Hepatic stellate cell (primary cell): Measurements from ENCODE around the gene POLR1C.
"Not testable (repeated sequence)": the region's sequence is repeated elsewhere in the genome, so short reads cannot be mapped to it uniquely, and the experiment has no call there.

Experiments
- DNase-seq: peaks from one replicate; pipeline ENCODE4 v3.0.0; 2011; ENCODE audit warnings: low spot score

The POLR1C gene

DNA sequence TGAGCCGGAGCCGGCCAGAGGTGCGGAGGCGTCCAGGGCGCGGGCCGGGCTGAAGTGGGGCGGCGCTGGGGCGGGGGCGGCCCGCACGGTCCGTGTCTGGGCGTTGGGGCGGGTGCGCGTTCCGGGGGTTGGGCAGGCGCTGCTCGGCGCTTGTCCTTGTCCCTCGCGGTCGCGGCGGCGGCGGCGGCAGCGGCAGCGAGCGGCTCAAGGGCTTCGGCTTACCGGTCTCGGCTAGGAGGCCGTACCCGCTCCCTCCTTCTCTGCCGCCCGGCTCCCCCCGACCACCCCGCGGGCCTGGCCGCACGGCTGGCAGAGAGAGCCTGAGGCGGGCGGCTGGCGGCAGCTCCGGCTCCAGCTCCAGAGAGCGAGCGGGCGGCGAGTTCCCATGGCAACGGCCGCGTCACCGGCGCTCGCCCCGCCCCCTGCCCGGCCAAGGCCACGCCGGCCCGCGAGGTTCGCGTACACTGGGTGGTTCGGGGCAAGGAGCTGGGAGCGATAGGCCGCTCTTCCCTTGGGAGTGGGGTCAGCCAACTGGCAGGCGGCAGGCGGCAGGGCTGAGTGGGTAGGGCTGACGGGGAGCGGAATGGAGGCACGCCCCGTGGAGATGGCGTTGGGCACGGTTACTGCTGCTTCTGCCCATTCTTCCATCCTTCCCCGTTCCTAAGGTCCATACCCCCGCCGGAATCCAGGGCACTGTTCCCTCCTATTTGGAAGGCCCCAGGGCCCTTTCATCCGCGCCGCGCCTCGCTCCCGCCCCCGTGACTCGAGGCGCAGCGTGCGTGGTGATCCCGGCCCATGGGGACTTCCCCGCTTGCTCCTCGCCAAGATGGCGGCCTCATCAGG lies 6.7 kb upstream of the POLR1C start, which contains the start of gene LRRC73:
Gene LRRC73 (minus strand): TSS at position 363 of the 843 bp plus-strand sequence. CDS start 561 bp downstream, outside the sequence.
- peak; percentile 86 for DNase-seq

DNA sequence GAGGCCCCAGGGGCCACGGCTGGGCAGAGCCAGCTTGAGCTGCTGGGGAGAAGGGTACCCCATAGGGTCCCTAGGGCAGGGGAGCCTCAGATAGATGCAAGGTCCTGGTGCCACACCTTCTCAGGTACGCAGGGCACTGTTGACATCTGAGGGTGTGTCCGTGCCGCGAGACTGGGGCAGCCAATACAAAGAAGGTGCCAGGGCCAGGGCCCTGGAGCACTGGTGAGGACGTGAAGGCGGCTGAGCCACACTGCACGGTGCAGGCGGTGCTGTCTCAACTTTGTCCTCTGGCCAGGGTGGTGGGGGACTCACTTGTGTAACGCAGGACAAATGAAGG lies 6.1 kb upstream of the POLR1C start:
- no peak for DNase-seq

DNA sequence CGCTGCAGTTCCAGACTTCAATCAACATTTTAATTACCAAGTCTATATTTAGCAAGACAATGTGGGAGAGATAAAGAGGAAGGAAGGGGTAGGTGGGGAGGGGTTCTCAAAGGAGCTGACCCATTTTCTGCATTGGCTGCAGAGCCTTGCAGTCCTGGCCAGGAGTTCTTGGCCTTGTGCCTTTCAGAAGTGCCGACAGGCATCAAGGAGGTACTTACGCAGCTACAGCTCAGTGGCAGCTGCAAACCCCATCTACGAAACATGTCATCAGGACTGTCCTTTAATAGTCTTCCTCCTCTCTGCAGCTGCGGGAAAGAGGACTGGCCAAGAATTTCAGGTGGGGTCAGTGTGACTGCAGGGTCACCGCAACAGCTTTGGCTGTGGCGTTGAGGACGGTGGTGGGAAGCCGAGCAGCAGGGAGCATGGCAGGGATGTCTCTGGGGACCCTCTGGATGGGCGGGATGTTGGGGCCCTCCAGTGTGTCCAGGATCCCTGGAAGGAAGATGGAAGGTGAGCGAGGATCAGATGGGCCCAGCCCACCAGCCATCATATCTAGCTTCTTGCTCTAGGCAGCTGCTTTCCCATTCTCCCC lies 5.0 kb upstream of the POLR1C start:
- no peak for DNase-seq

DNA sequence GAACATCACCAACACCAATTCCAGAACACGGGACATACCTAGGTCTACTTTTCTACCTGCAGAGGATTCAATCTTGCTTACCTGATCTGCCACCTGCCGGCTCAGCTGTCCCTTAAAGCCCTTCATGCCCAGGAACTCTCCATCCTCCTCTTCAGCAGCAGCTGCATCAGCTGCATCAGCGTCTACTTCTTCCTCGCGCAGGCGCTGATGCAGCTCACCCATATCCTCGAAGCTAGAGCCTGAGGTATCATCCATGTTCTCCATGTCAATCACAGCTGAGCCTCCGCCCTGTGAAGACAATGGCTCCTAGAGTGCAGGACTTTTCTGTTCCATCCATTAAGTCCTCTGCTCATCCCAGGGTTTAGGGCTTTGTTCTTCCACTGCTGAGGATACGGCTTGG lies 1.1 kb upstream of the POLR1C start:
- no peak for DNase-seq

DNA sequence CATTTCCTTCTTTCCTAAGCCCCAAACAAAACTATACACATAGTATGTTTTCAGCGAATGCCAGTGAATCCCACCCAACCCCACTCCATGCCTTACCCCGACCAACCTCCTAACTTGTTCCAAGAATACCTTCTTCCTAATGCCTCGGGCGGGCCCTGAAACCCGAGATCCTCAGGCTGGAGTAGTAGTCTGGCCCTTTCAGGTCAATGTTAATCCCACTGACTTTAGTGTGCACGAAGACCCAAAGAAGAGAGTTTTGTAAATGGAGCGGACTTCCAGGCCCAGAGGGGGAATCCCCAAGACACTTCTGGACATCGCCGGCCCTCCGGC lies 557 bp upstream of the POLR1C start:
- no peak for DNase-seq

DNA sequence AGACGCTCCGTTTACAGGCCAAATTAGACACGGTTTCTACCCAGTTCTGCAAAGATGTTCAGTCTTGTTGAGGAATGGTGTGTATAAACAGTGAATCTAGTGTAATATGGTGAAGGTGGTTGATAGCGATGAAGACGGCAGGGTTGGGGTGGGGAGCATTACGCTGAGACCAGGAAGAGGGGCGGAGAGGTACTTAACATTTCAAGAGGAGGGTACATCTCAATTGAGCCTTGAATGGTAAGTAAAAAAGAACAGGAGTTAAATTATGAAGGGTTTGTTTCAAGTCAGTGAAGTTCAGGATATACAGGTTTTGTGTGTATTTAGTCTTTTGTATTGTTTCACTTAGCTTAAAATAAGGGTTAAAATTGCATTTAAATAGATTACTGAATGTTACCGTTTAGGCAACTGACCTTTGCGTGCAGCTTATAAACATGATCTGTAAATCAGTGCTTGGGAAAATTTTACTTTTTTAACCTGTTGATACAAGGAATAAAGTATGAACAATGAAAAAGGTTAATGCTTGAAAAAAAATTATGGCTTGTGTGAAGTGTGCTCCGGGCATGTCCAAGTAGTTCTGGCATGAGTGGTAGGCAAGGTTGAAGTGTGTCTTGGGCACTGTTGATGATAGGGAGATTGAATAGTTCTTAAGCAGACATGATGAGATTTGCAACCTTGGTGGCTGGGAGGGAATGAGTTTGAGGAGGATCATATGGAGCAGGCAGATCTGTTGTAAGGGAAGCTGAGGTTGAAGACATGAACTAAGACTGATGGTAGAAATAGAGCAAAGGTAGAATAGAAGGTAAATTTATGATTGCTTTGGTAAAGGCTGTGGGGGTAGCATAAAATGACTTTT lies 842 bp downstream of the POLR1C start:
- DNase-seq: no peak

DNA sequence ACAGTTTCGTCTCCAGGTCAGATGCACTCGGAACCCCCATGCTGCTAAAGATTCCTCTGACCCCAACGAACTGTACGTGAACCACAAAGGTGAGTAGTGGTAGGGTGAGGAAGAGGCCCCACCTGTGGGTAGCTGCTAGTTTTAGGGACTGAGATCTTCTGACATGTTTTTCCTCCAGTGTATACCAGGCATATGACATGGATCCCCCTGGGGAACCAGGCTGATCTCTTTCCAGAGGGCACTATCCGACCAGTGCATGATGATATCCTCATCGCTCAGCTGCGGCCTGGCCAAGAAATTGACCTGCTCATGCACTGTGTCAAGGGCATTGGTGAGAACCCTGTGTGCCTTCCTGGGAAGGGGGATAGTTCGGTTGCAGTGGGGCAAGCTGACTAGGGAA lies 3.2 kb downstream of the POLR1C start:
- no peak for DNase-seq

DNA sequence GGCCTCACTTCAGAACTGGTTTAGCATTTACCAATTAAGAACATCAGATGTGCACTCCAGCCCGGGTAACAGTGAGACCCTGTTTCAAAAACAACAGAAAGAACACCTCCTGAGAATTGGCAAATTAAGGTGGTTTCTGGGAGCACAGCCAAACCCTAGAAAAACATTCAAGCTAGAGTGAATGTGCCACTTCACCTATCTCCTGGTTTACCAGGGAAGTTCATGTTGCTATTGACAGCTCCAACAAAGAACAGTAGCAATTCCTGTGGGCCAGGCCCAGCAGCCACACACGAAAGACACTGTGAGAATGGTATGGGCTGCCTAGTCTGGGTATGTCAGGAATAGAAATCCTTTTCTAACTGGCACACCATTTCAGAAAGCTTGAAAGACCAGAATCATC lies 4.9 kb downstream of the POLR1C start:
- DNase-seq: no peak

DNA sequence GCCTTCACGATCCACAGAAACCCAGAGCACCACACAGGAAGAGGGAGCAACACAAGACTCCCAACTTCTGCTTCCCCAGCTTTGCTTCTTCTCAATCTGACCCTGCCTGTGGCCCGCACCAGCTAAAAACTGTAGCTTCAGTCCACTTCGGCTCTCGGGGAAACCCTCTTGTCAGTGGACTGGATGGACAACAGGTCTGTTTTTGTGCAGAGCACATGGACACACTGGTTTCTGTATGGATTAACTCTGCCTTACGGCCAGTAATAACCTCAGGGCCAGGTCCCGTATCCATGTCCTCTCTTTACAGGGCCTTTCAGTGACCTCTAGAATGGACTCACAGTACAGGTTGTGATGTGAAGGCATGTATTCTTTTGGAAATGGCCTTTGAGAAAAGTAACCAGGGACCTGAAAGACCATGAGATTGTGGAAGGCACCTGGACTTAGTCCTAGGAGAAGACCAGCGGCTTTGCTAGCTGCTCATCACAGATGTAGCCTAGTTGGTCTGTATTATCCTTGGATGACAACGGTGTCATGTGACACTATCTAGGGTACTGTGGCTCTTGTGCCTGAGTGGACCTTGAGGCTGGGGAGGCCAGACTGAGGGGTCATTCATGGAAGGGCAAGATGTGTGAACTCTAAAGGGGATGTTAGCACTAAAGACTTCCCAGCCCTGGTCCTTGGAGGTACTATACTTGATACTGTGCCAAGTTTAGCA lies 5.8 kb downstream of the POLR1C start:
- no peak for DNase-seq

DNA sequence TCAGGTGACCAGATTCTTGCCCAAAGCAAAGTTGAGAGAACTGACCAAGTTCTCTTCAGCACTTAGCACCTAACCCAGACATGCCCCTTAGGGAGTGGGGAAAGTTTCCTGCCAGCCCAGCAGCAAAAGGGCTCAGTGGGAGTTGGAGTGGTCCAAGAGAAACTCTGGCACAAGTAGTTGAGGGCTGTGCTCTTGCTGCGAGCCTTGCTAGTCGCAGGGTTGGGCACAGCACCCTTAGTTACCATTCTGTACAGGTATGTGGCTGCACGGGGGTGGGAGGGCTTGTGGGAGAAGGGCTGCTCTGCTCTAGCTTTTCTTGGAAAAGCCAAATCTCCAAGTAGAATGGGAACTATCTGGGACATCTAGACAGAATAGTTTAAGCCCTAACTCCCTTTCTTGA lies 6.4 kb downstream of the POLR1C start:
- no peak for DNase-seq

DNA sequence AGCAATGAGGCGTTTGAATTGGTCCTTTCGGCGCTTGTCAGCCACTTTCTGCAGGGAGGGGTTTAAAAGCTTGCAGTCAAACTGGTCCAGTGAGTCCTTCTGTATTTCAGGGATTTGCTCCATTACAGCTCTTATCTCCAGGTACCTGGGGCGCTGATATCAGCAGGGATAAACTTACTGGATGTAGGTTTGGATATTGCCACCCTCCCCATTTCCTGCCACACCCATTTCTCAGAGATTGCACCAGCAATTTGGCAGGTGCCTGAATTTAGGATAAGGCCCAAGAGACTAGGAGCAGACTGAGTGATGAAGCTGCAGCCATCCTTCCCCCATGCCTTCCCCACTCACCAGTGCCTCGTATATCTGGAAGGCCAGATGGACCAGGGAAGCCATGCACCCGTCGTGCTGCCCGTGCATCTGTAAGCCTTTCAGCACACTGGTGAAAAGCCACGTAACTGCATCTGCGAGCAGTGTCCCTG lies 7.6 kb downstream of the POLR1C start:
- no peak for DNase-seq

DNA sequence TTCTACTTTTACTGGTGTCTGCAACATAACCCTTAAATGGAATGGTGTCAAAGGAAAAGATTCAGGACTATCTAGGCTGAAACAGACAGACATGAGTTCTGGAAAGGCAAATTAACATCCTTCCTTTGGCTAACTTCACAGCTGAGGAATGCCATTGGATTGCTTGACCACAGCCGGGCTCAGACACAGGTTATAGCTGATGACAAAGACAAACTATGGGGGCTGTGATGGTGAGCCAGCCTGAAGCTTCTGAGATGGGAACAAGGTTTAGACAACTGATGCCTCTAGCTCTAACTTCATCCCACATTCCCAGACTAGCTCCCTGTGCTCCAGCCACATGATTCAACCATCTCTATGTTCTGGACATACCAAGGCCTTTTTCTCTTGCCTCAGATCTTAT lies 15.3 kb downstream of the POLR1C start:
- no peak for DNase-seq

DNA sequence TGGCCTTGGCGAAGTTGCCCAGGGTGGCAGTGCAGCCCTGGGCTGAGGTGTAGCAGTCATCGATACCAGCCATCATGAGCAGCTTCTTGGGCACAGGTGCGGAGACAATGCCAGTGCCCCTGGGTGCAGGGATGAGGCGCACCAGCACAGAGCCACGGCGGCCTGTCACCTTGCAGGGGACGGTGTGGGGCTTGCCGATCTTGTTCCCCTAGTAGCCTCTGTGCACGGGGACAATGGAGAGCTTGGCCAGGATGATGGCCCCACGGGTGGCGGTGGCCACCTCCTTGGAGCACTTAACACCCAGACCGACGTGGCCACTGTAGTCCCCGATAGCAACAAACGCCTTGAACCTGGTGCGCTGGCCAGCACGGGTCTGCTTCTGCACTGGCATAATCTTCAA lies 22.1 kb downstream of the POLR1C start:
- DNase-seq: not testable (repeated sequence)

DNA sequence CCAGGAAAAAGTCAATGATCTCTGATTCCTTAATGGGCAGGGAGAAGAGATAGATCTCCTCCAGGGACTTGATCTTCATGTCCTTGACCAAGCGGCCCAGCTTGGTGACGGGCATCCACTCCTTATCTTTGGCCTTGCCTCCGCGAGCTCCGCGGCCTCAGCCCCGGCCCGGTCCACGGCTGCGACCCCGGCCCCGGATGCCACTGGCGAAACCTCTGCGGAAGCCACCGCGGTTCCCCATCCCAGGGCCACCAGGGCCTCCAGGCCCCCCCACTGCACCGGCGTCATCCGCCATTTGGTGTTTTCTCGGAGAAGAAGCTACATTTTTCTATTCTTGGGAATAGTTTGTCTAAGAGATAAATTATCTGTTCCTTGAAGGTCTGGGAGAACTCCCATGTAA lies 22.5 kb downstream of the POLR1C start:
- DNase-seq: not testable (repeated sequence)

DNA sequence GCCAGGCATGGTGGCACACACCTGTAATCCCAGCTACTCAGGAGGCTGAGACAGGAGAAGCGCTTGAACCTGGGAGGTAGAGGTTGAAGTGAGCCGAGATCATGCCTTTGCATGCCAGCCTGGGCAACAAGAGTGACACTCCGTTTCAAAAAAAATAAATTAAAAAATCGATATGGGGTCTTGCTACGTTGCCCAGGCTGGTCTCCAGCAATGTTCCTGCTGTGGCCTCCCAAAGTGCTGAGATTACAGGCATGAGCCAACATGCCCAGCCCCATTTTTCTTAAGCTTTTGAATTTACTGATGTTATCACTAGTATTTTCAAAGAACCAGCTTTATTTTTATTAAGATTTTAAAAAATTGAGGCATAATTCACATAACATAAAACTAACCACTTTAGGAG lies 23.6 kb downstream of the POLR1C start:
- DNase-seq: no peak

DNA sequence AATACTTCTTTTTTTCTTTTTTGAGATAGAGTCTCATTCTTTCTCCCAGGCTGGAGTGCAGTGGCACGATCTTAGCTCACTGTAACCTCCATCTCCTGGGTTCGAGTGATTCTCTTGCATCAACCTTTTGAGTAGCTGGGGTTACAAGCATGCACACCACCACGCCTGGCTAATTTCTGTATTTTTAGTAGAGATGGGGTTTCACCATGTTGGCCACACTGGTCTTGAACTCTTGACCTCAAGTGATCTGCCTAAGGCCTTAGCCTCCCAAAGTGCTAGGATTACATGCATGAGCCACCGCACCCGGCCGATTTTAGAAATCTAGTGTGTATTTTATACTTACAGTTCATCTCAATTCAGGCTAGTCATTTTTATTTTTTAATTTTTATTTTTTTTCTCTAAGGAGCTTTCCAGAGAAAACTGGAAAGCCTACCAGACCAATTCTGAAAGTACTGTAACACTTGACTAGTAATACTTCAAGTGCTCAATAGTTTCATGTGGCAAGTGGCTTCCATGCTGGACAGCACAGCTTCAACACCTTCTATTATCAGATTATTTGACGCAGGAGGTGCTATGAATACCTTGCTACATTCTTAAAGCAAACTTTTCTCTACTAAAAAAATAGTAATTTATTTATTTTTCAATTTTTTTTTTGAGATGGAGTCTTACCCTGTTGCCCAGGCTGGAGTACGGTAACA lies 25.0 kb downstream of the POLR1C start:
- DNase-seq: no peak

DNA sequence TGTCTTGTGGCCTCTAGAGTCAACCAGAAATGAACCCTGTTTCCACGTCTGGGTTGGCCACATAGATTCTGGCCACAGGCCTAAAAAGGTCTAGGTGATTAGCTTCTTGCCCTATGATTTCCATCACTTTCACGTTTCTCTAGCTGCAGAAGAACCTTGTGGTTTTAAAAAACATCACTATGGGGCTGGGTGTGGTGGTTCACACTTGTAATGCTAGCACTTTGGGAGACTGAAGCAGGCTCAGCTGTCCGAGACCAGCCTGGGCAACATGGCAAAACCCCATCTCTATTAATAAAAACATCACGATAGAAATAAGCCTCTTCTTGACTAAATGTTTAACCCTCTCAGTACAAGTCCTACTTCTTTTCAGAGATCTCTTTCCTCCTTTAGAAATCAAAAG lies 27.6 kb downstream of the POLR1C start:
- DNase-seq: no peak

DNA sequence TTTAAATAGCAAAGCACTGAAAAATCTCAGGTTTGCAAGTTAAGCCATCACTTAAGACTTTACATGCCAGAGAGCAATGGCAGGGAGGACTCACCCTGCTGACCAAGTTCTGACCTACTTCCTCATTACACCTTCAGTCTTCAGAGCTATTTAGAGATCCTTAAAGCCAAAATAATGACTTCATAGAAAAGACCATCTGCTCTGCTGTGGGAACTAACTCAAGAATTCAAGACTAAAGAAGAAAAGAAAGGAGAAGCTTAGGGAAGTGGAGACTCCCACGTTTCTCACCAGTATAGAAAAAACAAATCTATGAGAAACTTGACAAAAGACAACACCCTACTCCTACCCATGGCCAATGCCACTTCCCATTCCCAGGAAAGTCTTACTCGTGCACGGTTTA lies 30.3 kb downstream of the POLR1C start:
- no peak for DNase-seq

DNA sequence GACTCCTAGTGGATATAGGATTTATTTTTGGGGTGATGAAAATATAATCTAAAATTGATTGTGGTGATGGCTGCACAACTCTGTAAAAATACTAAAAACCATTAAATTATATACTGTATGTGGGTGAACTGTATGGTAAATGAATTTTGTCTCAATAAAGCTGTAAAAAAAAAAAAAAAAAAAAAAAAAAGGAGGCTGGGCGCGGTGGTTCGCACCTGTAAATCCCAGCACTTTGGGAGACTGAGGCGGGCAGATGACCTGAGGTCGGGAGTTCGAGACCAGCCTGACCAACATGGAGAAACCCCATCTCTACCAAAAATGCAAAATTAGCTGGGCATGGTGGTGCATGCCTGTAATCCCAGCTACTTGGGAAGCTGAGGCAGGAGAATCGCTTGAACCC lies 40.7 kb downstream of the POLR1C start:
- DNase-seq: not testable (repeated sequence)

DNA sequence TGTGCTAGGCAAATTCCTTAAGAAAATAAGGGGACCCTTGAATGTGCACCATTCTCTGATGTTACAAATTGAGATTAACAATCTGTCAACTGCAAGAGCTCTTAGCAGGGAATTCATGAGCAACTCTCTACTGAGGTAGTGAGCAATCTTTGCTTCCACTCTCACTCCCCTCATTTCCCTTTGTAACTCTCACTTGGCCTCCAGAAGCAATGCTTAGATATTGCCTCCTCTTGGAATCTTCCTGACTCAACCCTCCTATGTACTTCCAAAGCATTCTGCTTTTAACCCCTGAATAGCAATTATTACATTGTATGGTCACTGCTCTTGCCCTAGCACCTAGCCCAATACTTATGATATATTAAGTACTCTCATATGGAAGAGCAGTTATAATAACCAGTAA lies 42.4 kb downstream of the POLR1C start:
- no peak for DNase-seq

DNA sequence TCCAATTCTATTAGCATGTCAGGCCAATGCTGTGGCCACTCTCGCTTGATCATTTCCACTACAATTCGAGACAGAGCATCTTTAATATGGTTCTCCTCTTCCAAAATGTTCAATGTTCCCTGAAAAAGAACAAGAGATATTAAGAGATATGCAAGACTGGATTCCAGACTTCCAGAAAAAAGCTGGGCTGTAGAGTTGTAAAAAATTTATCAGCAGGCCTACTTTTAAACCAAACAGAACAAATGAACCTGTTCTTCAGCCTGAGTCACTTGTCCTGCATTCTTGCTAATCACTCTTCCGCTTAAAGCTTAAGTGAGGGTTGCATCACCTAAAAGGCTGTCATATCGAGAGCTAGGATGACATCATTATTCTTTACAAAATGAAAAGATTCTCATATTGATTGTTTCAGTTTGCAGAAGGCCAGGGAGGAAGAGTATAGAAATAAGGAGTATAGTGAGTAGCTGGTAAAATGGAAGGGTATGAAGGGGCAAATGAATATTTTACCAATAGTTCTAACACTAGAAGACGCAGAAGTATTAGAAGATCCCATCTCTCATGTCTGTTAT lies 54.1 kb downstream of the POLR1C start:
- DNase-seq: no peak
